Mammary epithelial cell (primary cell): ENCODE data around the gene SORCS3.

Source experiments
- EZH2 ChIP-seq: IDR thresholded peaks from 2 replicates; pipeline ENCODE4 v1.6.1; 2012; ENCODE audit warnings: low read length, inconsistent platforms, borderline replicate concordance
- TF ChIP-seq, protein P1 (sequence below), 2 donors: IDR thresholded peaks in 1 of 2; conservative IDR thresholded peaks in 1 of 2; 2 replicates each; pipeline ENCODE4 v1.5.1; 2011 to 2012; ENCODE audit warnings: inconsistent platforms in 2 of 2, low read length in 2 of 2, mild to moderate bottlenecking in 2 of 2, control low read depth in 1 of 2, low read depth in 1 of 2; ENCODE audit not compliant: insufficient read depth in 1 of 2; ENCODE audit errors: extremely low read depth in 1 of 2

DNA sequence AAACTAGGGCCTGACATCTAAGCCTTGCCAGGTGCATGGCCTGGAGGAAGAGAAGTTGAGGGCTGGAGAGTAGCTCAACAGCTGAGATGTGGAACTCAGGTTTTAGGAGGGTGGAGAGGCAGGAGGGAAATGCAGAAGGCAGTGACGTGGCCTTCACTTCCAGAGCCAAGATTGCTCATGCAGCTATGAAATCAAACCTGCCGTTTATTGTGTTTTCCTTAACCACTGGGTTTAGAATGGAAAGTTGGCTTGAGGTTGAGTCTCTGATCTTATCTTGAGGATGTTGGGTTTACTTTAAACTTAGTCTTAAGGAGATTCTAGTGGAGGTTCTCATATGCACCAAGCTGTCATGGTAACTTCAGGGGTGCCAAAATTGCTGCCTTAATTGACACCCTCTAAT lies 178.6 kb downstream of the SORCS3 start:
- no peak for TF ChIP-seq EZH2
- TF ChIP-seq, protein P1, sequence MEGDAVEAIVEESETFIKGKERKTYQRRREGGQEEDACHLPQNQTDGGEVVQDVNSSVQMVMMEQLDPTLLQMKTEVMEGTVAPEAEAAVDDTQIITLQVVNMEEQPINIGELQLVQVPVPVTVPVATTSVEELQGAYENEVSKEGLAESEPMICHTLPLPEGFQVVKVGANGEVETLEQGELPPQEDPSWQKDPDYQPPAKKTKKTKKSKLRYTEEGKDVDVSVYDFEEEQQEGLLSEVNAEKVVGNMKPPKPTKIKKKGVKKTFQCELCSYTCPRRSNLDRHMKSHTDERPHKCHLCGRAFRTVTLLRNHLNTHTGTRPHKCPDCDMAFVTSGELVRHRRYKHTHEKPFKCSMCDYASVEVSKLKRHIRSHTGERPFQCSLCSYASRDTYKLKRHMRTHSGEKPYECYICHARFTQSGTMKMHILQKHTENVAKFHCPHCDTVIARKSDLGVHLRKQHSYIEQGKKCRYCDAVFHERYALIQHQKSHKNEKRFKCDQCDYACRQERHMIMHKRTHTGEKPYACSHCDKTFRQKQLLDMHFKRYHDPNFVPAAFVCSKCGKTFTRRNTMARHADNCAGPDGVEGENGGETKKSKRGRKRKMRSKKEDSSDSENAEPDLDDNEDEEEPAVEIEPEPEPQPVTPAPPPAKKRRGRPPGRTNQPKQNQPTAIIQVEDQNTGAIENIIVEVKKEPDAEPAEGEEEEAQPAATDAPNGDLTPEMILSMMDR (conservative IDR thresholded peaks at IDR 0.05 in 1 of 2, IDR thresholded peaks at IDR 0.05 in 1 of 2; ENCODE audit: extremely low read depth in 1 of 2, insufficient read depth in 1 of 2, low read depth in 1 of 2, low read length in 2 of 2), result no peak
